IMR-90 (cell line): ENCODE results near the gene PALLD. TPM values are rescaled to one million over a fixed set of nuclear protein-coding genes. Genes with fewer than 3 reads are reported as not detected.
A peak's percentile ranks its signal among the peaks of the same experiment; 100 is the strongest.

Experiments used
- ATAC-seq: fragments of 200-7000 bp; cut with Tn5 transposase; 2 replicates; pipeline ENCODE4 v1.9.1; 2020; ENCODE audit warnings: low read depth, mild to moderate bottlenecking, moderate library complexity
- BruUV-seq: library from RNA; stranded (reverse); fragments of 400-500 nt; replicated peaks from 2 replicates; lab custom pipeline; 2021; lab: Mats Ljungman, UMichigan
- CTCF ChIA-PET: fragments of 300-600 bp; formaldehyde crosslinking; extraction: SDS; loops from one replicate; lab custom pipeline; 2021; ENCODE audit warnings: antibody characterized with exemption; lab: Yijun Ruan, JAX
- POLR2A ChIA-PET: fragments of 300-600 bp; sonication (Branson Sonifier 250); formaldehyde crosslinking; loops from one replicate; lab custom pipeline; 2022; ENCODE audit warnings: antibody characterized with exemption; ENCODE audit not compliant: unreplicated experiment; lab: Charles Lee
- DNase-seq: peaks from one replicate; pipeline ENCODE4 v3.0.0; 2013
- H2AFZ ChIP-seq: replicated peaks from 2 replicates; pipeline ENCODE3; 2013; ENCODE audit warnings: low read length, mild to moderate bottlenecking; ENCODE audit not compliant: poor library complexity
- H2AK5ac ChIP-seq: 2 replicates; pipeline ENCODE4 v1.6.1; 2013; ENCODE audit warnings: low read depth, low read length, inconsistent platforms
- H2AK9ac ChIP-seq: replicated peaks from 2 replicates; pipeline ENCODE3; 2013; ENCODE audit warnings: mild to moderate bottlenecking, low read depth, low read length, moderate library complexity; ENCODE audit not compliant: poor library complexity
- H2BK120ac ChIP-seq: 2 replicates; pipeline ENCODE4 v1.6.1; 2013; ENCODE audit warnings: low read depth, low read length, inconsistent platforms
- H2BK15ac ChIP-seq: 3 replicates; pipeline ENCODE4 v1.6.1; 2013; ENCODE audit warnings: low read depth, low read length, inconsistent platforms
- H2BK20ac ChIP-seq: 2 replicates; pipeline ENCODE4 v1.6.1; 2013; ENCODE audit warnings: low read depth, mild to moderate bottlenecking, inconsistent platforms, low read length, moderate library complexity
- H2BK5ac ChIP-seq: 2 replicates; pipeline ENCODE4 v1.6.1; 2013; ENCODE audit warnings: mild to moderate bottlenecking, low read depth, low read length, inconsistent platforms; ENCODE audit not compliant: poor library complexity, severe bottlenecking
- H3K14ac ChIP-seq: replicated peaks from 2 replicates; pipeline ENCODE4 v1.6.1; 2013; ENCODE audit warnings: low read depth, low read length, inconsistent platforms
- H3K18ac ChIP-seq: 2 replicates; pipeline ENCODE4 v1.6.1; 2013; ENCODE audit warnings: low read depth, low read length, control low read depth
- H3K23ac ChIP-seq: 2 replicates; pipeline ENCODE4 v1.6.1; 2013; ENCODE audit warnings: low read depth, low read length, inconsistent platforms
- H3K27ac ChIP-seq: 2 replicates; pipeline ENCODE4 v1.5.1; 2013; ENCODE audit warnings: mild to moderate bottlenecking, control low read depth, low read length; ENCODE audit not compliant: insufficient read depth
- H3K27me3 ChIP-seq: 2 replicates; pipeline ENCODE4 v1.6.1; 2013; ENCODE audit warnings: low read length; ENCODE audit not compliant: control insufficient read depth, insufficient read depth
- H3K36me3 ChIP-seq: 2 replicates; pipeline ENCODE4 v1.6.1; 2013; ENCODE audit warnings: low read length, mixed read lengths; ENCODE audit not compliant: control insufficient read depth, insufficient read depth
- H3K4ac ChIP-seq: 2 replicates; pipeline ENCODE4 v1.6.1; 2013; ENCODE audit warnings: low read depth, low read length, inconsistent platforms
- H3K4me1 ChIP-seq: 2 replicates; pipeline ENCODE4 v1.6.1; 2013; ENCODE audit warnings: low read length, mixed read lengths; ENCODE audit not compliant: control insufficient read depth, insufficient read depth
- H3K4me2 ChIP-seq: 2 replicates; pipeline ENCODE4 v1.6.1; 2013; ENCODE audit warnings: low read depth, mild to moderate bottlenecking, control low read depth, low read length, moderate library complexity
- H3K4me3 ChIP-seq: 2 replicates; pipeline ENCODE4 v1.5.1; 2013; ENCODE audit warnings: low read depth, mild to moderate bottlenecking, control low read depth, low read length, moderate library complexity; ENCODE audit not compliant: insufficient read depth
- H3K56ac ChIP-seq: 2 replicates; pipeline ENCODE4 v1.6.1; 2013; ENCODE audit warnings: low read length, inconsistent platforms; ENCODE audit not compliant: insufficient read depth; ENCODE audit errors: extremely low read depth
- H3K79me1 ChIP-seq, 2 experiments: 2 replicates each; pipeline ENCODE4 v1.6.1; 2013; ENCODE audit warnings: low read length in 2 of 2, inconsistent platforms in 1 of 2, low read depth in 1 of 2
- H3K9ac ChIP-seq: 2 replicates; pipeline ENCODE4 v1.6.1; 2013; ENCODE audit warnings: low read depth, low read length, control low read depth
- H3K9me1 ChIP-seq: 2 replicates; pipeline ENCODE4 v1.6.1; 2013; ENCODE audit warnings: low read length, inconsistent platforms; ENCODE audit not compliant: insufficient read depth
- H3K9me3 ChIP-seq: 2 replicates; pipeline ENCODE4 v1.6.1; 2013; ENCODE audit warnings: low read length; ENCODE audit not compliant: control insufficient read depth, insufficient read depth
- H4K20me1 ChIP-seq: 2 replicates; pipeline ENCODE4 v1.6.1; 2013; ENCODE audit warnings: low read length, inconsistent platforms; ENCODE audit not compliant: insufficient read depth
- H4K5ac ChIP-seq: 2 replicates; pipeline ENCODE4 v1.6.1; 2013; ENCODE audit warnings: mild to moderate bottlenecking, low read depth, low read length, control low read depth
- H4K8ac ChIP-seq, 2 experiments: 2 replicates each; pipeline ENCODE4 v1.6.1; 2013; ENCODE audit warnings: low read depth in 2 of 2, low read length in 2 of 2, control low read depth in 1 of 2, inconsistent platforms in 1 of 2
- H4K91ac ChIP-seq: 2 replicates; pipeline ENCODE4 v1.6.1; 2013; ENCODE audit warnings: low read depth, low read length, inconsistent platforms; ENCODE audit not compliant: insufficient read depth
- CEBPB ChIP-seq: IDR thresholded peaks from 2 replicates; pipeline ENCODE4 v1.6.1; 2012; ENCODE audit warnings: low read depth, low read length, improper control_type of control experiment
- CTCF ChIP-seq: conservative IDR thresholded peaks from 2 replicates; pipeline ENCODE4 v1.5.1; 2012; ENCODE audit warnings: mild to moderate bottlenecking, low read depth, low read length, improper control_type of control experiment
- MXI1 ChIP-seq: IDR thresholded peaks from 2 replicates; pipeline ENCODE4 v1.6.1; 2012; ENCODE audit warnings: low read depth, mild to moderate bottlenecking, low read length, moderate library complexity, borderline replicate concordance
- POLR2A ChIP-seq: IDR thresholded peaks from 2 replicates; pipeline ENCODE4 v1.6.1; 2012; ENCODE audit warnings: mild to moderate bottlenecking, low read depth, low read length
- RAD21 ChIP-seq: IDR thresholded peaks from 2 replicates; pipeline ENCODE4 v1.6.1; 2012; ENCODE audit warnings: low read length, improper control_type of control experiment
- RFX5 ChIP-seq: IDR thresholded peaks from 2 replicates; pipeline ENCODE4 v1.8.0; 2012; ENCODE audit warnings: low read depth, mild to moderate bottlenecking, low read length, moderate library complexity
- WGBS, 2 experiments: methylation state at CpG; one replicate each; pipeline versions ENCODE4 v1.1.5 to v1.1.7; 2013; ENCODE audit warnings: missing lambda C conversion rate in 2 of 2; ENCODE audit not compliant: insufficient read length in 1 of 2; ENCODE audit errors: extremely low coverage in 2 of 2; 5-methylcytosine and 5-hydroxymethylcytosine counted together
- dilution Hi-C: fragments of 300-500 bp; cut with HindIII; formaldehyde crosslinking; loops from one replicate; pipeline ENCODE4 v1.14.3; 2018; ENCODE audit warnings: low sequenced_read_pairs; ENCODE audit not compliant: unreplicated experiment
- in situ Hi-C: fragments of 300-500 bp; cut with MboI; formaldehyde crosslinking; loops from 3 replicates; pipeline ENCODE4 v1.14.3; 2019; ENCODE audit warnings: low sequenced_read_pairs, inconsistent platforms, mixed read lengths
- intact Hi-C: fragments of 100-400 bp; cut with micrococcal nuclease; formaldehyde crosslinking; loops from 2 replicates; pipeline ENCODE4 v1.10.0; 2022
- polyA plus RNA-seq, 3 experiments: library from polyadenylated mRNA; depleted of rRNA; stranded (reverse); fragments of >200 nt; gene quantifications; 2 replicates each; pipeline ENCODE4 v1.2.3, GENCODE V29; 2012; ENCODE audit warnings: low replicate concordance in 1 of 3
- total RNA-seq: library from RNA; depleted of rRNA; stranded (reverse); fragments of >200 nt; gene quantifications from 2 replicates; pipeline ENCODE4 v1.2.3, GENCODE V29; 2012

The PALLD gene
- total and polyA plus RNA-seq, 2 of the 4 experiments (the other 2 are of a cell fraction): 91.0 to 91.9 TPM

- H3K27ac ChIP-seq: peak overlapping the region; percentile 61; the same call in 1 of the 2 replicates
Measured at GRCh38 chr4:168881781-168882420, 385.0 kb downstream of the PALLD start.

More at GRCh38 chr4:168881781-168882420, 385.0 kb downstream of the PALLD start:
- H3K4me2 ChIP-seq: no peak overlapping the region
- H4K20me1 ChIP-seq: no peaks in the 10 kb centered on the region; the same call in none of the 2 replicates
- H3K4me1 ChIP-seq: peaks cover 25% of the 10 kb centered on the region
- H2BK15ac ChIP-seq: peak overlapping the region; percentile 59; the same call in 1 of the 3 replicates
- peak overlapping the region; percentile 26 for H3K14ac ChIP-seq
- ChIA-PET POLR2A (no interaction called here), CTCF (interaction anchor here (0.7 kb wide), 1 partner anchor 12 kb away, joined by 3 read pairs; no protein-coding TSS in a partner anchor)
- peak overlapping the region; percentile 68 for H2BK120ac ChIP-seq
- H2AFZ ChIP-seq: no peak overlapping the region
- no peak overlapping the region for H3K4me3 ChIP-seq
- DNase-seq (no peak), ATAC-seq (no peak)
- intact Hi-C loops (no loop called here), dilution Hi-C loops (no loop called here), in situ Hi-C loops (no loop called here)
- H3K9ac ChIP-seq: no peak overlapping the region
- no peak overlapping the region; the same call in 1 of the 2 replicates for H3K56ac ChIP-seq
- H4K8ac ChIP-seq: peak overlapping the region in 1 of 2 experiments; percentile 29; a peak in 1 of 4 replicates
- 100% methylated on average over 1 of the region's 7 CpGs; no CpG with 5 or more reads in 1 of the 2 experiments for WGBS, 2 experiments
- H2AK9ac ChIP-seq: no peak overlapping the region
- H3K18ac ChIP-seq: peak overlapping the region; percentile 61
- H2AK5ac ChIP-seq: peak overlapping the region; percentile 65; the same call in 1 of the 2 replicates
- H3K23ac ChIP-seq: peak overlapping the region; percentile 36; the same call in 1 of the 2 replicates
- peak overlapping the region; percentile 70 for H3K4ac ChIP-seq
- peak overlapping the region; percentile 68 for H2BK5ac ChIP-seq
- H4K91ac ChIP-seq: peak overlapping the region; percentile 43; the same call in 1 of the 2 replicates
- TF ChIP-seq MXI1: no peak
- TF ChIP-seq RAD21: no peak
- TF ChIP-seq RFX5: no peak
- no peak for TF ChIP-seq CEBPB
- no peak for TF ChIP-seq CTCF
- TF ChIP-seq POLR2A: no peak
- H2BK20ac ChIP-seq: peak overlapping the region; percentile 62; the same call in 1 of the 2 replicates
- peaks cover 40 to 64% of the 10 kb centered on the region in 2 experiments for H3K79me1 ChIP-seq
- H3K27me3 ChIP-seq: no peaks in the 10 kb centered on the region
- H3K9me3 ChIP-seq: peaks cover 4% of the 10 kb centered on the region
- H4K5ac ChIP-seq: peak overlapping the region; percentile 48; the same call in 1 of the 2 replicates
- peaks cover 9% of the 10 kb centered on the region for H3K9me1 ChIP-seq
- H3K36me3 ChIP-seq: peaks cover 28% of the 10 kb centered on the region
- BruUV-seq: no TSS peak
